Measurements from ENCODE around the gene UFSP2. TPM values are rescaled to one million over a fixed set of nuclear protein-coding genes. Genes with fewer than 3 reads are reported as not detected.

UFSP2 gene
- total and polyA plus RNA-seq, 2 of the 4 experiments (the other 2 are of a cell fraction) = 21.8 to 43.7 TPM

DNA sequence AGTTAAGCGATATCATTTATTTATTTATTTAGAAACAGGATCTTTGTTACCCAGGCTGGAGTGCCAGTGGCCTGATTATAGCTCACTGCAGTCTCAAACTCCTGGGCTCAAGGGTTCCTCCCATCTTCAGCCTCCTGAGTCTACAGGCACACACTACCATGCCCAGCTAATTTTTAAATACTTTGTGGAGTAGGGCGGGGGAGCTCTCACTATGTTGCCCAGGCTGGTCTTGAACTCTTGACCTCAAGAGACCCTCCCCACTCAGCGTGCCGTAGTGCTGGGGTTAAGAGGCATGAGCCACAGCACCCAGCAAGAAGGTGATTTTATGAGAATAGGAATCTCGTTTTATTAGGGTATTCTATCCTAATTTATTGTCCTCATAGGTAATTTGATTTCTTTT is 3.9 kb upstream of the UFSP2 start:
- in situ Hi-C loops (cut with MboI; ENCODE audit: low sequenced_read_pairs) = no loop called here
- ATAC-seq (ENCODE audit: low read depth) = no peak
- dilution Hi-C loops (cut with HindIII; ENCODE audit: low sequenced_read_pairs, unreplicated experiment) = no loop called here

More for the DNA sequence above, 3.9 kb upstream of the UFSP2 start:
- no peak overlapping the region for H2BK20ac ChIP-seq (ENCODE audit: low read depth, low read length)
- no peak overlapping the region for H2AK5ac ChIP-seq (ENCODE audit: low read depth, low read length)
- no peak for DNase-seq
- H2AFZ ChIP-seq (replicated peaks; ENCODE audit: low read length, poor library complexity) = no peak overlapping the region
- intact Hi-C loops (cut with micrococcal nuclease) = loop anchor here (5.0 kb wide), 1 partner anchor 168 kb away; no protein-coding TSS in a partner anchor
- no peaks in the 10 kb centered on the region for H4K20me1 ChIP-seq (ENCODE audit: insufficient read depth, low read length)
- H2BK120ac ChIP-seq (ENCODE audit: low read depth, low read length) = no peak overlapping the region
- H3K27me3 ChIP-seq (ENCODE audit: control insufficient read depth, insufficient read depth, low read length) = no peaks in the 10 kb centered on the region
- H3K4ac ChIP-seq (ENCODE audit: low read depth, low read length) = no peak overlapping the region
- no peaks in the 10 kb centered on the region for H3K36me3 ChIP-seq (ENCODE audit: control insufficient read depth, insufficient read depth, low read length)
- peak overlapping the region; percentile 42 for H2AK9ac ChIP-seq (replicated peaks; ENCODE audit: low read depth, low read length, poor library complexity)
- H3K4me2 ChIP-seq (ENCODE audit: low read depth, low read length) = no peak overlapping the region
- H2BK15ac ChIP-seq (ENCODE audit: low read depth, low read length) = no peak overlapping the region
- H3K27ac ChIP-seq (ENCODE audit: insufficient read depth, low read length) = no peak overlapping the region
- H2BK5ac ChIP-seq (ENCODE audit: low read depth, low read length, poor library complexity, severe bottlenecking) = no peak overlapping the region
- no peak overlapping the region for H4K8ac ChIP-seq (ENCODE audit: low read depth in 2 of 2, low read length in 2 of 2)
- BruUV-seq (replicated peaks) = no TSS peak
- H3K79me1 ChIP-seq (ENCODE audit: low read depth in 1 of 2, low read length in 2 of 2) = peaks cover 7 to 9% of the 10 kb centered on the region in 2 experiments; a peak in 3 of 4 replicates
- H4K91ac ChIP-seq (ENCODE audit: insufficient read depth, low read depth, low read length) = no peak overlapping the region
- H3K18ac ChIP-seq (ENCODE audit: low read depth, low read length) = no peak overlapping the region
- CTCF ChIA-PET = no interaction called here
- H3K23ac ChIP-seq (ENCODE audit: low read depth, low read length) = no peak overlapping the region
- H4K5ac ChIP-seq (ENCODE audit: low read depth, low read length) = no peak overlapping the region
- WGBS, 2 experiments (ENCODE audit: extremely low coverage in 2 of 2, insufficient read length in 1 of 2) = no CpG with 5 or more reads among the region's 5 CpGs
- H3K14ac ChIP-seq (replicated peaks; ENCODE audit: low read depth, low read length) = no peak overlapping the region
- H3K9ac ChIP-seq (ENCODE audit: low read depth, low read length) = no peak overlapping the region
- H3K4me1 ChIP-seq (ENCODE audit: control insufficient read depth, insufficient read depth, low read length) = peaks cover 4% of the 10 kb centered on the region; the same call in 1 of the 2 replicates
- TF ChIP-seq NFE2L2 (IDR thresholded peaks at IDR 0.05; ENCODE audit: low read depth, low read length) (no peak), FOS (IDR thresholded peaks at IDR 0.05; ENCODE audit: low read depth, low read length) (no peak), BHLHE40 (IDR thresholded peaks at IDR 0.05; ENCODE audit: low read depth, low read length) (no peak), RAD21 (IDR thresholded peaks at IDR 0.05; ENCODE audit: low read length) (no peak), CEBPB (IDR thresholded peaks at IDR 0.05; ENCODE audit: low read depth, low read length) (no peak), MXI1 (IDR thresholded peaks at IDR 0.05; ENCODE audit: borderline replicate concordance, low read depth, low read length) (no peak)
- TF ChIP-seq, protein P1, sequence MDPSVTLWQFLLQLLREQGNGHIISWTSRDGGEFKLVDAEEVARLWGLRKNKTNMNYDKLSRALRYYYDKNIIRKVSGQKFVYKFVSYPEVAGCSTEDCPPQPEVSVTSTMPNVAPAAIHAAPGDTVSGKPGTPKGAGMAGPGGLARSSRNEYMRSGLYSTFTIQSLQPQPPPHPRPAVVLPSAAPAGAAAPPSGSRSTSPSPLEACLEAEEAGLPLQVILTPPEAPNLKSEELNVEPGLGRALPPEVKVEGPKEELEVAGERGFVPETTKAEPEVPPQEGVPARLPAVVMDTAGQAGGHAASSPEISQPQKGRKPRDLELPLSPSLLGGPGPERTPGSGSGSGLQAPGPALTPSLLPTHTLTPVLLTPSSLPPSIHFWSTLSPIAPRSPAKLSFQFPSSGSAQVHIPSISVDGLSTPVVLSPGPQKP (IDR thresholded peaks at IDR 0.05; ENCODE audit: borderline replicate concordance, low read depth, low read length) = no peak
- TF ChIP-seq, protein P2, sequence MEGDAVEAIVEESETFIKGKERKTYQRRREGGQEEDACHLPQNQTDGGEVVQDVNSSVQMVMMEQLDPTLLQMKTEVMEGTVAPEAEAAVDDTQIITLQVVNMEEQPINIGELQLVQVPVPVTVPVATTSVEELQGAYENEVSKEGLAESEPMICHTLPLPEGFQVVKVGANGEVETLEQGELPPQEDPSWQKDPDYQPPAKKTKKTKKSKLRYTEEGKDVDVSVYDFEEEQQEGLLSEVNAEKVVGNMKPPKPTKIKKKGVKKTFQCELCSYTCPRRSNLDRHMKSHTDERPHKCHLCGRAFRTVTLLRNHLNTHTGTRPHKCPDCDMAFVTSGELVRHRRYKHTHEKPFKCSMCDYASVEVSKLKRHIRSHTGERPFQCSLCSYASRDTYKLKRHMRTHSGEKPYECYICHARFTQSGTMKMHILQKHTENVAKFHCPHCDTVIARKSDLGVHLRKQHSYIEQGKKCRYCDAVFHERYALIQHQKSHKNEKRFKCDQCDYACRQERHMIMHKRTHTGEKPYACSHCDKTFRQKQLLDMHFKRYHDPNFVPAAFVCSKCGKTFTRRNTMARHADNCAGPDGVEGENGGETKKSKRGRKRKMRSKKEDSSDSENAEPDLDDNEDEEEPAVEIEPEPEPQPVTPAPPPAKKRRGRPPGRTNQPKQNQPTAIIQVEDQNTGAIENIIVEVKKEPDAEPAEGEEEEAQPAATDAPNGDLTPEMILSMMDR (conservative IDR thresholded peaks at IDR 0.05; ENCODE audit: low read depth, low read length) = no peak
- TF ChIP-seq, protein P3, sequence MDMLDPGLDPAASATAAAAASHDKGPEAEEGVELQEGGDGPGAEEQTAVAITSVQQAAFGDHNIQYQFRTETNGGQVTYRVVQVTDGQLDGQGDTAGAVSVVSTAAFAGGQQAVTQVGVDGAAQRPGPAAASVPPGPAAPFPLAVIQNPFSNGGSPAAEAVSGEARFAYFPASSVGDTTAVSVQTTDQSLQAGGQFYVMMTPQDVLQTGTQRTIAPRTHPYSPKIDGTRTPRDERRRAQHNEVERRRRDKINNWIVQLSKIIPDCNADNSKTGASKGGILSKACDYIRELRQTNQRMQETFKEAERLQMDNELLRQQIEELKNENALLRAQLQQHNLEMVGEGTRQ (IDR thresholded peaks at IDR 0.05; ENCODE audit: low read depth, low read length) = no peak
- peaks cover 5% of the 10 kb centered on the region for H3K9me1 ChIP-seq (ENCODE audit: insufficient read depth, low read length)
- no peak overlapping the region for H3K4me3 ChIP-seq (ENCODE audit: insufficient read depth, low read depth, low read length)
- no peaks in the 10 kb centered on the region for H3K9me3 ChIP-seq (ENCODE audit: control insufficient read depth, insufficient read depth, low read length)
- POLR2A ChIA-PET (ENCODE audit: unreplicated experiment) = no interaction called here
- H3K56ac ChIP-seq (ENCODE audit: extremely low read depth, insufficient read depth, low read length) = no peak overlapping the region

Measured in IMR-90 (cell line).